ENCODE data around the gene GFM2.

DNA sequence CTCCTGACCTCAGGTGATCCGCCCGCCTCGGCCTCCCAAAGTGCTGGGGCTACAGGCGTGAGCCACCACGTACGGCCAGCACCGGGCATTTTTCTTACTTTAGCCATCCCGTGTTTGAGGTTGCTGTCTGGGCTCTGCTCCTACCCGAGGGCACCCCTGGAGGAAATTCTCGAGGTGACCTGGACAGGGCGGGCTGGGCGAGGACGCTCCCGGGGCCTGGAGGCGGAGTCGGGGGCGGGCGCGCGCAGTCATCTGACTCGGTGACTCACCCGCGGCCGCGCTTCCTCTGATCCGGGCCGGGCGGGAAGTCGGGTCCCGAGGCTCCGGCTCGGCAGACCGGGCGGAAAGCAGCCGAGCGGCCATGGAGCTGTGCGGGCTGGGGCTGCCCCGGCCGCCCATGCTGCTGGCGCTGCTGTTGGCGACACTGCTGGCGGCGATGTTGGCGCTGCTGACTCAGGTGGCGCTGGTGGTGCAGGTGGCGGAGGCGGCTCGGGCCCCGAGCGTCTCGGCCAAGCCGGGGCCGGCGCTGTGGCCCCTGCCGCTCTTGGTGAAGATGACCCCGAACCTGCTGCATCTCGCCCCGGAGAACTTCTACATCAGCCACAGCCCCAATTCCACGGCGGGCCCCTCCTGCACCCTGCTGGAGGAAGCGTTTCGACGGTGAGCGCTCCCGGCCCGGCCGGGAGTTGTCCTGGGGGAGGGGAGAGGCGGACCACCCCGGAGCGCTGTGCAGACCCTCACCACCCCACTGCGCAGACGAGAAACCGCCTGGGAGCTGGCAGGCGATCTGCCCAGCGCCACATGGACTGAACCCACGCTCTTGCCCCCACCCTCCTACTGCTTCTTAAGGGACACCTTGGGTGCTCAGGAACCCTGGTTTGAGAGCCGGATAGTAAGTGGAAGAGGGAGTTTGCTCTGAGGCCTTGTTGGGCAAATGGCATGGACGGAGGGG, 81.7 kb downstream of the GFM2 start, which contains the start of gene HEXB:
- TF ChIP-seq POLR2A (IDR thresholded peaks at IDR 0.05) (peak in 2 of 3 donors; percentile 14 to 73), POLR2AphosphoS5 (IDR thresholded peaks at IDR 0.05) (peak; percentile 91 to 96 (median 95))
- TF ChIP-seq, protein P1, sequence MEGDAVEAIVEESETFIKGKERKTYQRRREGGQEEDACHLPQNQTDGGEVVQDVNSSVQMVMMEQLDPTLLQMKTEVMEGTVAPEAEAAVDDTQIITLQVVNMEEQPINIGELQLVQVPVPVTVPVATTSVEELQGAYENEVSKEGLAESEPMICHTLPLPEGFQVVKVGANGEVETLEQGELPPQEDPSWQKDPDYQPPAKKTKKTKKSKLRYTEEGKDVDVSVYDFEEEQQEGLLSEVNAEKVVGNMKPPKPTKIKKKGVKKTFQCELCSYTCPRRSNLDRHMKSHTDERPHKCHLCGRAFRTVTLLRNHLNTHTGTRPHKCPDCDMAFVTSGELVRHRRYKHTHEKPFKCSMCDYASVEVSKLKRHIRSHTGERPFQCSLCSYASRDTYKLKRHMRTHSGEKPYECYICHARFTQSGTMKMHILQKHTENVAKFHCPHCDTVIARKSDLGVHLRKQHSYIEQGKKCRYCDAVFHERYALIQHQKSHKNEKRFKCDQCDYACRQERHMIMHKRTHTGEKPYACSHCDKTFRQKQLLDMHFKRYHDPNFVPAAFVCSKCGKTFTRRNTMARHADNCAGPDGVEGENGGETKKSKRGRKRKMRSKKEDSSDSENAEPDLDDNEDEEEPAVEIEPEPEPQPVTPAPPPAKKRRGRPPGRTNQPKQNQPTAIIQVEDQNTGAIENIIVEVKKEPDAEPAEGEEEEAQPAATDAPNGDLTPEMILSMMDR (IDR thresholded peaks at IDR 0.05 in 8 of 11, conservative IDR thresholded peaks at IDR 0.05 in 3 of 11) = peak in 5 of 11 experiments; percentile 13 to 21 (median 19)

Data from spleen (tissue), 7 donors.